ENCODE results near the gene PDAP1. TPM values are rescaled to one million over a fixed set of nuclear protein-coding genes. Genes with fewer than 3 reads are reported as not detected.
A peak's percentile ranks its signal among the peaks of the same experiment; 100 is the strongest.
"Not testable (repeated sequence)": the region's sequence is repeated elsewhere in the genome, so short reads cannot be mapped to it uniquely, and the experiment has no call there.

Gene PDAP1
- total RNA-seq, 2 experiments from 2014 or later = 160 TPM

DNA sequence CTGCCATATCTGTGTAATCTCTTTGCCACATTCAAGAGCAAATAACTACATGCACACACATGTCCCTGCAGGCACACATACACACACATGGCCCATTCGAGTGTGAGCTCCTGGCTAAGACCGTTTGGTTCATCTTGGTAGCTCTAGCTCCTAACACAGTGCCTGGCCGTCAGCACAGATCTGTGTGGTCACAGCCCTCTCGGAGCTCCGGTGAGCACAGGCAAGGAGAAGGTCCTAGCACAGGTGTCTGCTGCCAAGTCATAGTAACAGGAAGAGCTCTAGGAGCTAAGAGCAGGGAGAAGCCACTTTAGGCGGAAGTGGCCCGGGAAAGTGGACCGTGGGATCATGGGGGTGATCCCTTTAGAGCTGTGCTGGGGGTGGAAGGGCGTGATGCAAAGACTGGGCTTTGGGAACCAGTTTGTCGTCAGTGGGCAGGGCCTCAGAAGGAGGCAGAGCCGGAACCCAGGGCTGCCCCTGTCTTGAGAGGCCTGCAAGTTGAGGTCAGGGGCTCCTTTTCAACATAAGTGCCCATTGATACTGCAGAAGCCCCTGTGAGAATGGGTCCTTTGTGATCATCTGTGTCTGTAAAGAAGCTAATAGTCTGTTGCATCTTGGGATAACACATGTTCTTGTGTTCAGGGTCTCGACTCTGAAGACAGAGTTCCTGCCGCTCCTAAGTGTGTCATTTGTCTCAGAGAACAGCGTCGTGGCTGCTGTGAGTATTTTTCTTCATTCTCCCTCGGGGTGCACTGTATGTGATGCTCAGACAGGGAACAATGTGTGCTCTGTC, 50.5 kb downstream of the PDAP1 start:
- no peaks in the 10 kb centered on the region for H3K9me3 Mint-ChIP-seq
- TF ChIP-seq, protein P1, sequence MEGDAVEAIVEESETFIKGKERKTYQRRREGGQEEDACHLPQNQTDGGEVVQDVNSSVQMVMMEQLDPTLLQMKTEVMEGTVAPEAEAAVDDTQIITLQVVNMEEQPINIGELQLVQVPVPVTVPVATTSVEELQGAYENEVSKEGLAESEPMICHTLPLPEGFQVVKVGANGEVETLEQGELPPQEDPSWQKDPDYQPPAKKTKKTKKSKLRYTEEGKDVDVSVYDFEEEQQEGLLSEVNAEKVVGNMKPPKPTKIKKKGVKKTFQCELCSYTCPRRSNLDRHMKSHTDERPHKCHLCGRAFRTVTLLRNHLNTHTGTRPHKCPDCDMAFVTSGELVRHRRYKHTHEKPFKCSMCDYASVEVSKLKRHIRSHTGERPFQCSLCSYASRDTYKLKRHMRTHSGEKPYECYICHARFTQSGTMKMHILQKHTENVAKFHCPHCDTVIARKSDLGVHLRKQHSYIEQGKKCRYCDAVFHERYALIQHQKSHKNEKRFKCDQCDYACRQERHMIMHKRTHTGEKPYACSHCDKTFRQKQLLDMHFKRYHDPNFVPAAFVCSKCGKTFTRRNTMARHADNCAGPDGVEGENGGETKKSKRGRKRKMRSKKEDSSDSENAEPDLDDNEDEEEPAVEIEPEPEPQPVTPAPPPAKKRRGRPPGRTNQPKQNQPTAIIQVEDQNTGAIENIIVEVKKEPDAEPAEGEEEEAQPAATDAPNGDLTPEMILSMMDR (IDR thresholded peaks at IDR 0.05) = no peak
- H3K36me3 Mint-ChIP-seq (ENCODE audit: low read depth) = peaks cover 32% of the 10 kb centered on the region
- ATAC-seq = no peak
- ChIA-PET POLR2A (interaction anchor here (0.8 kb wide), 1 partner anchor 43 kb away, joined by 3 read pairs; no protein-coding TSS in a partner anchor), CTCF (interaction anchor here (0.6 to 0.7 kb wide), 2 partner anchors 32 to 180 kb away, joined by 3 to 4 read pairs; no protein-coding TSS in a partner anchor)
- H3K27ac Mint-ChIP-seq = no peak overlapping the region
- intact Hi-C loops (cut with micrococcal nuclease) = no loop called here
- DNase-seq = no peak
- no peak overlapping the region for H3K4me3 Mint-ChIP-seq
- H3K27me3 Mint-ChIP-seq = no peaks in the 10 kb centered on the region
- peaks cover 3% of the 10 kb centered on the region for H3K4me1 Mint-ChIP-seq (ENCODE audit: low read depth)

- peaks cover 37% of the 10 kb centered on the region for H3K36me3 Mint-ChIP-seq (ENCODE audit: low read depth)
- TF ChIP-seq, protein P1 (IDR thresholded peaks at IDR 0.05) = no peak
- no peak for ATAC-seq
- H3K27me3 Mint-ChIP-seq = no peaks in the 10 kb centered on the region
- no peak for DNase-seq
- POLR2A ChIA-PET = no interaction called here
- no peak overlapping the region for H3K27ac Mint-ChIP-seq
- no peak overlapping the region for H3K4me3 Mint-ChIP-seq
- CTCF ChIA-PET = no interaction called here
- H3K4me1 Mint-ChIP-seq (ENCODE audit: low read depth) = no peaks in the 10 kb centered on the region
- H3K9me3 Mint-ChIP-seq = no peaks in the 10 kb centered on the region
- intact Hi-C loops (cut with micrococcal nuclease) = no loop called here
Measured at GRCh38 chr7:99355098-99355497, 53.3 kb downstream of the PDAP1 start.

DNA sequence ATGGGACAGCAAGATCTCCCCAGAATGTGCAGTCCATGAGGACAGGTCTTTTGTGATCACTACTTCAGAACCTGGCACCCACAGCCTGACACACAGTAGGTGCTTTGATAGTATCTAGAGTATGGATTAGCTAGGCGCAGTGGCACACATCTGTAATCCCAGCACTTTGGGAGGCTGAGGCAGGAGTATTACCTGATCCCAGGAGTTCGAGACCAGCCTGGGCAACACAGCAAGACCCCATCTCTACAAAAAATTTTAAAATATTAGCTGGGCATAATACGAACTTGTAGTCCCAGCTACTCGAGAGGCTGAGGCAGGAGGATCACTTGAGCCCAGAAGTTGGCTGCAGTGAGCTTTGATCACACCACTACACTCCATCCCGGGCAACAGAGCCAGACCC, 56.1 kb downstream of the PDAP1 start:
- CTCF ChIA-PET = no interaction called here
- Mint-ChIP-seq H3K36me3 (ENCODE audit: low read depth) (peaks cover 35% of the 10 kb centered on the region), H3K4me3 (no peak overlapping the region), H3K4me1 (ENCODE audit: low read depth) (no peaks in the 10 kb centered on the region), H3K9me3 (no peaks in the 10 kb centered on the region), H3K27me3 (no peaks in the 10 kb centered on the region), H3K27ac (no peak overlapping the region)
- ATAC-seq (no peak), DNase-seq (no peak)
- intact Hi-C loops (cut with micrococcal nuclease) = no loop called here
- TF ChIP-seq, protein P1 (IDR thresholded peaks at IDR 0.05) = no peak
- POLR2A ChIA-PET = interaction anchor here (1.0 kb wide), 1 partner anchor 86 kb away, joined by 3 read pairs; no protein-coding TSS in a partner anchor

DNA sequence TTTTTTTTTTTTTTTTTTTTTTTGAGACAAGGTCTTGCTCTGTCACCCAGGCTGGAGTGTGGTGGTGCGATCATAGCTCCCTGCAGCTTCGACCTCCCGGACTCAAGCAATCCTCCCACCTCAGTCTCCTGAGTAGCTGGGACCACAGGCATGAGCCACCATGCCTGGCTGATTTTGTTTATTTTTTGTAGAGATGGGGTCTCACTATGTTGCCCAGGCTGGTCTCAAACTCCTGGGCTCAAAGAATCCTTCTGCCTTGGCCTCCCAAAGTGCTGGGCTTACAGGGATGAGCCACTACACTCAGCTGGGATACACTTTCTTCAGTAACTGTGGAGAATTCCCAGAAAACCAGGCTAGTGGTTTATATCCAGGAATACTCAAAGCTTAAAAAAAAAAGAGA, 57.8 kb downstream of the PDAP1 start:
- H3K27ac Mint-ChIP-seq = peak overlapping the region; percentile 42
- H3K36me3 Mint-ChIP-seq (ENCODE audit: low read depth) = peaks cover 35% of the 10 kb centered on the region
- POLR2A ChIA-PET = interaction anchor here (1.5 kb wide), 1 partner anchor 10 kb away, joined by 4 read pairs; no protein-coding TSS in a partner anchor

More for the DNA sequence above, 57.8 kb downstream of the PDAP1 start:
- DNase-seq; H3K4me1 Mint-ChIP-seq (ENCODE audit: low read depth); intact Hi-C loops (cut with micrococcal nuclease); H3K27me3 Mint-ChIP-seq; H3K4me3 Mint-ChIP-seq; ATAC-seq; H3K9me3 Mint-ChIP-seq: not testable (repeated sequence)
- CTCF ChIA-PET = interaction anchor here (1.5 kb wide), 1 partner anchor 15 kb away, joined by 3 read pairs; no protein-coding TSS in a partner anchor

Other genes with a start within 250 kb of the PDAP1 start
- under 1 TPM in 1 of 2 experiments, not detected in 1; 0.16 TPM for gene KPNA7, start 200.5 kb downstream of the PDAP1 start, total RNA-seq
- not detected for gene MYH16, start 135.8 kb downstream of the PDAP1 start, total RNA-seq
- 10 to 100 TPM; 45.4 to 45.8 TPM for gene ARPC1A, start 82.7 kb downstream of the PDAP1 start, total RNA-seq
- 100 to 1,000 TPM; 304 to 307 TPM for gene ARPC1B, start 33.9 kb downstream of the PDAP1 start, total RNA-seq
- gene BUD31, start 372 bp upstream of the PDAP1 start, total RNA-seq = 100 to 1,000 TPM; 118 to 124 TPM
- gene PTCD1, start 30.2 kb upstream of the PDAP1 start, total RNA-seq = 1 to 10 TPM; 7.2 to 8.2 TPM
- gene CPSF4, start 30.3 kb upstream of the PDAP1 start, total RNA-seq = 10 to 100 TPM; 62.3 to 64.6 TPM
- gene ATP5MF, start 57.6 kb upstream of the PDAP1 start, total RNA-seq = 100 to 1,000 TPM; 416 to 417 TPM
- gene ZNF789, start 64.3 kb upstream of the PDAP1 start, total RNA-seq = 10 to 100 TPM; 18.8 to 19.1 TPM
- gene ZNF394, start 91.7 kb upstream of the PDAP1 start, total RNA-seq = 10 to 100 TPM; 25.9 to 28.0 TPM
- 1 to 10 TPM; 7.6 to 7.9 TPM for gene ZKSCAN5, start 96.1 kb upstream of the PDAP1 start, total RNA-seq
- 1 to 10 TPM; 4.8 to 4.9 TPM for gene FAM200A, start 143.5 kb upstream of the PDAP1 start, total RNA-seq
- 10 to 100 TPM; 63.0 to 65.2 TPM for gene ZNF655, start 150.0 kb upstream of the PDAP1 start, total RNA-seq
- 1 to 10 TPM in 1 of 2 experiments, under 1 TPM in 1; 0.92 to 2.2 TPM for gene TMEM225B, start 189.7 kb upstream of the PDAP1 start, total RNA-seq
- gene ZSCAN25, start 208.3 kb upstream of the PDAP1 start, total RNA-seq = 10 to 100 TPM; 31.8 to 35.8 TPM